HFFc6 (cell line): ENCODE measurements around the gene MT4. TPM values are rescaled to one million over a fixed set of nuclear protein-coding genes. Genes with fewer than 3 reads are reported as not detected.
A peak's percentile ranks its signal among the peaks of the same experiment; 100 is the strongest.

Experiments
- DNase-seq: peaks from one replicate; pipeline ENCODE4 v3.0.0-alpha.2; 2018
- H3K27ac Mint-ChIP-seq: 2 replicates; pipeline ENCODE4 v1.8.0; 2020; ENCODE audit warnings: mild to moderate bottlenecking, mixed read lengths
- H3K27me3 Mint-ChIP-seq: 2 replicates; pipeline ENCODE4 v1.8.0; 2021; ENCODE audit warnings: mild to moderate bottlenecking, moderate library complexity, mixed read lengths; ENCODE audit not compliant: insufficient read depth
- H3K36me3 Mint-ChIP-seq: 2 replicates; pipeline ENCODE4 v1.8.0; 2021; ENCODE audit warnings: low read depth, mixed read lengths
- H3K4me1 Mint-ChIP-seq: 2 replicates; pipeline ENCODE4 v1.8.0; 2020; ENCODE audit warnings: low read depth, mixed read lengths
- H3K4me3 Mint-ChIP-seq: 2 replicates; pipeline ENCODE4 v1.8.0; 2020; ENCODE audit warnings: mild to moderate bottlenecking, moderate library complexity, mixed read lengths
- H3K9me3 Mint-ChIP-seq: 2 replicates; pipeline ENCODE4 v1.8.0; 2020; ENCODE audit warnings: mild to moderate bottlenecking, mixed read lengths
- total RNA-seq, 6 experiments: library from RNA; stranded (reverse); fragmentation: NEBNext Ultra II Directional; extraction: Animal tissue kit (Norgen Biotek cat#: 25700); gene quantifications; 2 replicates in 1 of 6; 3 replicates in 5 of 6; pipeline ENCODE4 v1.2.3, GENCODE V29; 2021
- TF ChIP-seq, protein P1 (sequence below): fragments of 200-600 bp; sonication (generic); IDR thresholded peaks from 2 replicates; pipeline ENCODE4 v1.5.0; 2021; ENCODE audit warnings: antibody characterized with exemption, mild to moderate bottlenecking

MT4 gene
- total RNA-seq, 6 experiments from 2014 or later: not detected

DNA sequence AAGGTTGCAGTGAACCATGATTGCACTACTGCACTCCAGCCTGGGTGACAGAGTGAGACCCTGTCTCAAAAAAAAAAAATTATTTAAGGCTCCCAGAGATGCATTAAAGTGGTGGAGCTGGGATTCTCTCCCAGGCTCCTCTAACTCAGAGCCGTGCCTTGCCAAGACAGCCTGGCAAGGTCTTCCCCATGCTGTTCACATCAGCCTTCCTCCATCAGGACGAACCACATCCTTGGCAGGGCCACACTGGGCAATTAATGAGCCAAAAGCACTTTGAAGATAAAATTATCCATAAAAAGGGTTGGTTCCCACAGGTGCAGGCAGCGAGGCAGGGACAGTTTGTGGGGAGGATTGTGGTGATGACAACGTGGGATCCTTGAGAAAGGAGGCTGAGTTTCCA is 25.2 kb upstream of the MT4 start:
- Mint-ChIP-seq H3K4me1 (peaks cover 6% of the 10 kb centered on the region; the same call in 1 of the 2 replicates), H3K4me3 (no peak overlapping the region), H3K27me3 (peaks cover 27% of the 10 kb centered on the region), H3K9me3 (peaks cover 12% of the 10 kb centered on the region), H3K27ac (no peak overlapping the region), H3K36me3 (peaks cover 8% of the 10 kb centered on the region)
- TF ChIP-seq, protein P1, sequence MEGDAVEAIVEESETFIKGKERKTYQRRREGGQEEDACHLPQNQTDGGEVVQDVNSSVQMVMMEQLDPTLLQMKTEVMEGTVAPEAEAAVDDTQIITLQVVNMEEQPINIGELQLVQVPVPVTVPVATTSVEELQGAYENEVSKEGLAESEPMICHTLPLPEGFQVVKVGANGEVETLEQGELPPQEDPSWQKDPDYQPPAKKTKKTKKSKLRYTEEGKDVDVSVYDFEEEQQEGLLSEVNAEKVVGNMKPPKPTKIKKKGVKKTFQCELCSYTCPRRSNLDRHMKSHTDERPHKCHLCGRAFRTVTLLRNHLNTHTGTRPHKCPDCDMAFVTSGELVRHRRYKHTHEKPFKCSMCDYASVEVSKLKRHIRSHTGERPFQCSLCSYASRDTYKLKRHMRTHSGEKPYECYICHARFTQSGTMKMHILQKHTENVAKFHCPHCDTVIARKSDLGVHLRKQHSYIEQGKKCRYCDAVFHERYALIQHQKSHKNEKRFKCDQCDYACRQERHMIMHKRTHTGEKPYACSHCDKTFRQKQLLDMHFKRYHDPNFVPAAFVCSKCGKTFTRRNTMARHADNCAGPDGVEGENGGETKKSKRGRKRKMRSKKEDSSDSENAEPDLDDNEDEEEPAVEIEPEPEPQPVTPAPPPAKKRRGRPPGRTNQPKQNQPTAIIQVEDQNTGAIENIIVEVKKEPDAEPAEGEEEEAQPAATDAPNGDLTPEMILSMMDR: no peak
- no peak for DNase-seq

DNA sequence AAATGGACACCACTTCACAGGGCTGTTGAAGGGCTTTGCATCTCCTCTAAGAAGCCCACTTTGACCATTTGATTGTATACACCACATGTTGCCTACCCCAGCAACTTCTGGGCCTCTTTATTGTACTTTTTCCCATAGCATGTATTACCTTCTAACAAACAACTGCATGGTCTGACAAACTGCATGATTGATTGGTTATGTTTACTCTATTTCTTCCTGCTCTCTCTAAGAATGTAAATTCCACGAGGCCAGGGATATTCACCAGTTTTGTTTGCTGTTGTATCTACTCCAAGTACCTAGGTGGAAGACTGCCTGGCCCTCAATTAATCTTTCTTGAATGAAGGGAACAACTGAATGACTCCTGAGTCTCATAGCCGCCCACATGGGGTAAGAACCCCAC is 22.8 kb upstream of the MT4 start:
- Mint-ChIP-seq H3K9me3 (peaks cover 12% of the 10 kb centered on the region), H3K4me1 (peaks cover 8% of the 10 kb centered on the region), H3K27ac (no peak overlapping the region), H3K4me3 (no peak overlapping the region), H3K27me3 (peaks cover 19% of the 10 kb centered on the region), H3K36me3 (peaks cover 8% of the 10 kb centered on the region)
- DNase-seq: no peak
- TF ChIP-seq, protein P1: no peak

DNA sequence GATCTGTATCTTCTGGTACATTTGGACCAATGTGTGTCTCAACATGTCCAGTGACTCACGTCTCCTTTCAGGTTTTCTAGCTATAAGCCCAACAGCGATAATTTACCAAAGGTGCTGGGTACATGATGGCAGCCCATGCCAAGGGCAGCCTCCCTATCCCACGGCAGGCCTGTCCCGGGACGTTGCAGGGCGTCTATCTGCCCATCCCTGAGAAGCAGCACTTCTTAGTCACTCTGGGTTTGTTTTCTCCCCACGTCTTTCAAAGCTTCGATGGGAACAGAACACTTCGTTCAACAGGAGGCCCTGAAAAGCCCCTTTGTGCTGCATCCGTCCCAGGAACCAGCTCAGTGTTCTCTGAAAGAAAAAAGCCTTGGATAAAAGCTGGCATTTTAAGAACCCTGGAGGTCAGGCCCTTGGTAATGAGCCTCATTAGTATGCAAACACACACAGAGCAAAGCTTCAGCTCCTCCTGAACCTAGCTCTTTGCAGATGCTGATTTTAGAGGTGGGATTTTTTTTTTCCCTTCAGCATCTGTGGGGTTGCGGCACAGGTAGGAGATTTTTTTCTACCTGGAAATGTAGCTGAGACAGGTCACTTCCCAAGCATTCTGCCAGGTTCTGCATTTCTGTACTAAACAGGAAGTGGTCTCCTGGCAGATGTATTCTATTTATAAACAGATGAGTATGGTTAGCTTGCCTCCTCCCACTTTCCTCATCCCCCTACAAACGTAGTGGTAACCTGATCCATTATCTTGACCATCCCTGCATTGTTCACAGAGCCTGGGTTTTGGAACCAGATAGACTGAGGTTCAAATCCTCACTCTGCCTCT is 17.5 kb upstream of the MT4 start:
- Mint-ChIP-seq H3K9me3 (no peaks in the 10 kb centered on the region), H3K27me3 (peaks cover 11% of the 10 kb centered on the region), H3K36me3 (no peaks in the 10 kb centered on the region), H3K4me3 (no peak overlapping the region), H3K4me1 (peaks cover 31% of the 10 kb centered on the region), H3K27ac (peak overlapping the region; percentile 50; the same call in 1 of the 2 replicates)
- TF ChIP-seq, protein P1: no peak
- peak; percentile 45 for DNase-seq

DNA sequence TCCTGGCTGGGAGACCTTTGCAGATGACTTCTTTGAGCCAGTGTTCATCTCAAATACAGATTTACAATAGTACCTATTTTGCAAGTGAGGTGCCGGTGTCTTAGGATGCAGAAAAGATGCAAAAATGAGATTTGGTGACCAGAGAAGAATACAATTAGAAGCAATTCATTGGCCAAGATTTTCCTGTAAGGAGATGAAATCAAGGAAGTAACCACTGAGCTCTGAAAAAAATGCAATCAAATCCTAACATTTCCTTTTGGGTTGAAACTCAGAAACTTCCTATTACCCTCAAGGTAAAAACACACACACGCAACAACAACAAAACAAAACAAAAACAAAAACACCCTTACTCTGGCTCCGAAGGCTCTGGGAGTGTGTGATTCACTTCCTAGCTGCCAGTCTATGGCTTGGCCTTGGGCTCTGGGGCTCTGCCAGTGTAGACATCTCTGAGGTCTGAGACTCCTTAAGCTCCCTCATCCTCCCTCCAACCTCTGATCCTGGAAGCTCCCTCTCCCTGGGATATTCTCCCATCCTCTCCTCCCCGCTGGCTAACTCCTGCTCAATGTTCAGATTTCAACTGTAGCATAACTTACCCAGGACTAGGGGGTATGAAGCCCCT is 16.8 kb upstream of the MT4 start:
- TF ChIP-seq, protein P1: no peak
- Mint-ChIP-seq H3K9me3 (no peaks in the 10 kb centered on the region), H3K4me1 (peaks cover 32% of the 10 kb centered on the region), H3K27me3 (peaks cover 8% of the 10 kb centered on the region), H3K36me3 (no peaks in the 10 kb centered on the region), H3K27ac (no peak overlapping the region), H3K4me3 (no peak overlapping the region)
- DNase-seq: no peak

DNA sequence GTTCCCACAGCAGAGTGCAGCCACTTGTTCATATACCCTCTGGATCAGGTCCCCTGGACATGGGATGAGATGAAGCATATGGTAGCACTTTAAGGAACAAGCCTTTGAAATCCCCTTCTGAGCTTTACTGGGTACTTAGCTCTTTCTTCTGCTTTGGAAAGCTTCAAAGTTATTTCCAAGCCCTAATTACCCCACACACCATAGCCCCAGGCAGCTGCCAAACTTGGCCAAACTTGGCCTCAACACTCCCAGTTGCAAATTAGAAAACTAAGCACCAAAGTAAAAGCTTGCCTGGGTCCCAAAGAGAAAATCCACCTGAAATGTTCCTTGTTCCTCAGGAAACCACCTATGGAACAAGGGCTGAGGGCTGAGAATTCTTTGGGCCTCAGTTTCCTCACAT is 15.7 kb upstream of the MT4 start:
- Mint-ChIP-seq H3K27me3 (peaks cover 16% of the 10 kb centered on the region), H3K36me3 (no peaks in the 10 kb centered on the region), H3K4me3 (no peak overlapping the region), H3K9me3 (no peaks in the 10 kb centered on the region), H3K27ac (no peak overlapping the region), H3K4me1 (peaks cover 32% of the 10 kb centered on the region)
- TF ChIP-seq, protein P1: no peak
- no peak for DNase-seq
